LHCN-M2 (cell line): Measurements from ENCODE around the gene DNAH7. TPM values are rescaled to one million over a fixed set of nuclear protein-coding genes. Genes with fewer than 3 reads are reported as not detected.

Experiments used
- DNase-seq: peaks from one replicate; pipeline ENCODE4 v3.0.0-alpha.2; 2012; ENCODE audit warnings: low read depth
- total RNA-seq: library from RNA; depleted of rRNA; stranded (reverse); fragments of >200 nt; gene quantifications from 2 replicates; pipeline ENCODE4 v1.2.3, GENCODE V29; 2014

The DNAH7 gene
- total RNA-seq, 1 experiment from 2014 or later = 0.86 TPM

GRCh38 chr2:195864316-195864715 is 204.3 kb downstream of the DNAH7 start:
- no peak for DNase-seq

GRCh38 chr2:195863564-195863963 is 205.1 kb downstream of the DNAH7 start:
- no peak for DNase-seq

GRCh38 chr2:195863121-195863520 is 205.5 kb downstream of the DNAH7 start:
- no peak for DNase-seq

GRCh38 chr2:195861821-195862220 is 206.8 kb downstream of the DNAH7 start:
- DNase-seq = no peak

GRCh38 chr2:195859513-195859912 is 209.1 kb downstream of the DNAH7 start:
- no peak for DNase-seq

GRCh38 chr2:195857132-195857531 is 211.5 kb downstream of the DNAH7 start:
- no peak for DNase-seq

- DNase-seq = no peak
Observed at GRCh38 chr2:195850764-195851163, 217.9 kb downstream of the DNAH7 start.

- DNase-seq = peak; percentile 19
Observed at GRCh38 chr2:195848119-195848899, 220.3 kb downstream of the DNAH7 start.

- no peak for DNase-seq
Observed at GRCh38 chr2:195842932-195843331, 225.7 kb downstream of the DNAH7 start.

- no peak for DNase-seq
Observed at GRCh38 chr2:195838002-195838401, 230.6 kb downstream of the DNAH7 start.

- DNase-seq = no peak
Observed at GRCh38 chr2:195836002-195836401, 232.6 kb downstream of the DNAH7 start.

- DNase-seq = no peak
Observed at GRCh38 chr2:195834836-195835235, 233.8 kb downstream of the DNAH7 start.

GRCh38 chr2:195830968-195831950 is 237.4 kb downstream of the DNAH7 start:
- DNase-seq = no peak

- no peak for DNase-seq
Observed at GRCh38 chr2:195824478-195824877, 244.2 kb downstream of the DNAH7 start.

- DNase-seq = no peak
Observed at GRCh38 chr2:195823206-195823605, 245.4 kb downstream of the DNAH7 start.

- no peak for DNase-seq
Observed at GRCh38 chr2:195821566-195821932, 247.1 kb downstream of the DNAH7 start.

- no peak for DNase-seq
Observed at GRCh38 chr2:195820867-195821565, 247.6 kb downstream of the DNAH7 start.

GRCh38 chr2:195820373-195820772 is 248.3 kb downstream of the DNAH7 start:
- DNase-seq = no peak

- no peak for DNase-seq
Observed at GRCh38 chr2:195819276-195819675, 249.4 kb downstream of the DNAH7 start.

- DNase-seq = no peak
Observed at GRCh38 chr2:195818526-195818925, 250.1 kb downstream of the DNAH7 start.

- no peak for DNase-seq
Observed at GRCh38 chr2:195818106-195818505, 250.5 kb downstream of the DNAH7 start.

- DNase-seq = no peak
Observed at GRCh38 chr2:195815083-195815482, 253.6 kb downstream of the DNAH7 start.
